IPS-11a (cell line): ENCODE measurements around the gene TFDP2.

Experiments
- H3K4me3 ChIP-seq: one replicate; pipeline ENCODE4 v1.5.1; 2013; ENCODE audit warnings: low read depth, low read length, control low read depth

Gene TFDP2

DNA sequence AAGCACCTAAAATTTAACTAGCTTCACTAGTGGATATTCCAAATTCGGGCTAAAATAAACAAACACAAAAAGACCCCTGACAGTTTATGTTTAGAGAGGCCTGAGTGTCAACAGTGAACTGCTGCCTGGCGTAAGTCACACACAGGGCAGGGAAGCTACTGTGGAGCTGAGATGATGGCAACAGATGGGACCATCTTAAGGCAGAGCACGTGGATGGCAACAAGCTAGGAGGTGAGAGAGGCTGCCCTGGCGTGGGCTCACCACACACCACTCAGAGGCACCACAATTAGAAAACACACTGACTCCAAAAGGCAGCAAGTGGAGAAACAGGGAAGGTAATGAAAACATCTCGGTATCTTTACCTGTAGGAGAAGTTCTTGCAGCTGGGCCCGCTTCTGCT lies 179.6 kb downstream of the TFDP2 start:
- H3K4me3 ChIP-seq = no peak overlapping the region

DNA sequence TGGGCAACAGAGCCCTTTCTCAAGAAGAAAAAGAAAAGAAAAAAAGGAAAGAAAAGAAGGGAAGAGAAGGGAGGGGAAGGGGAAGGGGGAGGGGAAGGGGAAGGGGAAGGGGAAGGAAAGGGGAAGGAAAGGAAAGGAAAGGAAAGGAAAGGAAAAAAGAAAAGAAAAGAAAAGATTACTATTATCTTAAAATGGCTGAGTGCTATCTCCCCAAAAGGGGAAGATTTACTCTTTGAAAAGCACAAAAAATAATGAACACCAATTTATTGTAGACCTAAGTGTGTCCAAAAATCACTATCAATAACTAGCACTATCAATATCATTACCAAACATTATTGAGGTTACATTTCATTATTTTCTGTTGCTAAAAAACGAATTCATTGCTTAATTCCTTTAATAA lies 183.9 kb downstream of the TFDP2 start:
- H3K4me3 ChIP-seq = no peak overlapping the region

DNA sequence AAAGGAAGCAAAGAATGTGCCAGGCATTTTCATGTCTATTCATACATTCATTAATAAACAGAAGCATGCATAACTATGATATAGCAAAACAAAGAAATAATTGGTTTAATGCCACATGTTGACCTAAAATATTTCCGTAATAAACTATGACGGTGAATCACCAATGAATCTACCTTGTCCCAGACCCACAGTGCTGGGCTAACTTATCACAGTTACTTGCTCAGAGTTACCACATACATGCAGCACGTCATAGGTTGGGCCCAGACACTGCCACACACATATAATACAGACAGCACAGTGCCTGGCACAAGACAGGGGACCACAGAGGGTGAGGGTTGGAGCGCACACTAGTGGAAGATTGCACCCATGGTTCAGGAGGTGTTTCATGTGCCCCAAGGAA lies 186.0 kb downstream of the TFDP2 start:
- H3K4me3 ChIP-seq = no peak overlapping the region

DNA sequence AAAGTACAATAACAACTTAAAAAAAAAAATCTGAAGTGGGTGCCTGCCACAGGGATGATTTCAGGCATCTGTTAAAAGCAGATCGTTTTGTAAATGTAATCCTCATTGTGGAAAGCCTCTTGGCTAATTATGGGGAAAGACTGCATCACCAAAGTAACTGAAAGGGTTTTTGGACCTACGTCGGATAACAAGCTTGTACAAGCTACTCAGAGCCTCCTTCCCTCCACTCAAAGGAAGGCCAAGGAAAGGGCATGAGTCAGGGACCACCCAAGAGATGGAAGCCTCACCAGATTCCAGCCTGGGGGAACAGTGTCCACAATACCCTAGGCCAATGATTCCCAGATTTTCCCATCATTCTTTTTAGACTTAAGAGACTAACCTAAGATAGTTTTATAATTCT lies 188.6 kb downstream of the TFDP2 start:
- no peak overlapping the region for H3K4me3 ChIP-seq

DNA sequence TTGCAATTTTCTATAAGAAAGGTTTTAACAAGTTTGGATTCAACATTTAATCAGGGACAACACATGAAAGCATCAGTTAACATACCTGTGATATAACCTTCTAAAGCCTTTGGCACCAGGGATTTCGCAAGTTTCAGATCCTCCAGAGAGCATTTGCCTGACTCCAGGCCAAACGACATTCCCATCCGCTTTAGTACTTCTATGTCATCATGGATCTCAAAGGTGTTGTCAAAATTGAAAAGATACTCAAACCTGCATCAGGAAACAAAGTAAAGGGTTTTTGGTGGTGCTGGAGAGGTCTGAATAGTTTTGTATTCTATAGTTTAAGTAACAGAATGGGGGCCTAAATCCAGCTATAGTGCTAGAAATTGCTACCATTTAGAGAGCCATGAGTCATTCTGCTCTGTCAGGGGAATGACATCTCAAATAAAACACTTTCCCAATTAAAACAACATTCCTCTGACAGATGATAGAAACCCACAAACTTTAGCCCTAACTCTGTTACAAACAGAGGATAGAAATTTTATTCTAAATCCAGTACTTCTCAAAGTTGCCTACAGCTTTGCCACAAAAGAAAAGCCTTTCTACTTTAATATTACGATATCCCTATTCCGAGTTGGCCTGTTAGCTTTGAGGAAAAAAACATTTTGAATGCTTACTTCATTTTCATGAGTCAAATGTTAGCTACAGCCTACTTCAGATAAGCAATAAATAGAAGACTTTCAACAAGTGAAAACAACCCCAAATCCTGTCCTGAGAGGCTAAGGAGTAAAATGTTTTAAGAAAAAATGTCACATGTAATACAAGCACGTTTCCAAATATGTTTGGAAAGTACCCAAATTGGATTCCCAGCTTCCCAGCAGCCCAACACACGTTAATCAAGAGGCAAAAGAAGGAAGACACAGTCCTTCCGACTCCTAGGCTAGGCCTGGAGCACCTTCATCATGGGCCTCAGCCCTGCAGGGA lies 189.5 kb downstream of the TFDP2 start:
- H3K4me3 ChIP-seq = no peak overlapping the region

DNA sequence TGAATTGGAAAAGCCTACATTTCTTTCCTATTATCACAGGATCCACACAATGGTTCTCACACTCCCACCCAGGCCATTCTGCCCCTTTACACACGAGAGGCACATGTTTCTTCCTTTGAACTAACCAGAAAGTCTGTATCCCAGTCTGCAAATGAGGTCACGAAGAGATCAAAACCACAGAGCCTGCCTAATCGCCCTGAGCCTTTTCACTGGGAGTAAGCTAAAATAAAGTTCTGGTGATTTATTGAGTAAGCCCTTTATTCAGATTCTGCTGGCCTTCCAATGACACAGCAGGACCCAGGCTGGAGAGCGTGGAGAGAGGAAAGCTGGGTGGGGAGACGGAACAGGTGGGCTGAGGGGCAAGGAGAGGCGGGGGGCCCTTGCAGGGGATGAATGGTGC lies 194.2 kb downstream of the TFDP2 start:
- no peak overlapping the region for H3K4me3 ChIP-seq

DNA sequence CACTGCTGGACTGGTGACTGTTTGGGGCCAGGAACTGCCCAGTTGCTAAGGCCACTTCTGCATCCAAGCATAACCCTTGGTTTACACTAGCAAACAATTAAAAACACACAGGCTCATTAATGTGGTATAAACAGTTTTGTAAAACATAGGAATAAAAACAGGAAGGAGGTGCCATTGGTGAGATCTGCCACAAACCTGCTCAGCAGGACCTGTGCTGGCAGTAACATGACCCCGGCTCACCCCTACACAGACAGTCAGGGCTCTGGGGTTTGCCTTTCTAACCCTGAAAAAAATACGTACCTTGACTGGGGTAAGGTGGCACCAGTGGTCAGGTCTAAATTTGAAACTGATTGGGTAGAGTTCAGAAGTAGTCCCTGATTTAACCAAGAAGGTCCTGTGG lies 196.7 kb downstream of the TFDP2 start:
- no peak overlapping the region for H3K4me3 ChIP-seq

DNA sequence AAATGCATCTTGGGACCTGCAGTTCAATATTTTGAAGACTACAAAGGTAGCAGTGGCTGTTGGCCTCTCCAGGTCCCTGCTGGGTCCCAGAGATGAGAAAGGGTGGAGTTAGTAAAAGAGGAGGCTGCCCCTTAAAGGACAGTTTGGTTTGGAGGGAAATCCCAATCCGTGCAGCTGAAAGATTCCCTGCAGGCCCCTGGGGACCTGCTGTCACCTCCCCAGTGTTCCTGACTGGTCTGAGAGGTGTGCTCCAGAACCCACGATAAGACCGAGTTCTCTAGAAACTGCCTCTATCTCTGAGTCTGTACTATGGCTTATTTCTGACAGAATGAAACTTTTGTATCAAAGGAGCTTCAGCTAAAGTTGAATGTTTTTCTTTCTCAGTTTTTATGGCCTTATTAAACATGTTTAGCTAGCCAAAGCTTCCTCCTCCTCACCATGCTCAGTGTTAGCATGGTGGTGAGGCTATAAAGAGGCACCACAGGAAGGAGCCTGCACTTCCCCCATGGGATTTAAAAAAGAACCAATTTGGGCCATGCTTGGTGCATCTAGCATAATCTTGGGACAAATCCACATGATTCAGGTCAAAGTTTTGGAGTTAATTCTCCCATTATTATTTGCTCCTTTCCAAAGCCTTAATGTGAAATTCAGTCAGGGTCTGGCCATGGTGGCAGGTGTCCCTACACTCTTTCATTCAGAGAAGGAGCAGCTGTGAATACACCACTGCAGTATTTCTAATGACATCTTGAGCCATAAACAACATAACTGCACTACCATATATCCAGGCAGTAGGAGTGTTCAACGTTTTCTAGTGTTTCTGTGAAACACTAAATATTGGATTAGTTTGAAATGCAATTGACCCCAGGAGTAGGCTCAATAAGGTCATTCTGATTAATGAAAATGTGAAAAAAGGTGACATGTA lies 198.5 kb downstream of the TFDP2 start:
- H3K4me3 ChIP-seq = no peak overlapping the region

DNA sequence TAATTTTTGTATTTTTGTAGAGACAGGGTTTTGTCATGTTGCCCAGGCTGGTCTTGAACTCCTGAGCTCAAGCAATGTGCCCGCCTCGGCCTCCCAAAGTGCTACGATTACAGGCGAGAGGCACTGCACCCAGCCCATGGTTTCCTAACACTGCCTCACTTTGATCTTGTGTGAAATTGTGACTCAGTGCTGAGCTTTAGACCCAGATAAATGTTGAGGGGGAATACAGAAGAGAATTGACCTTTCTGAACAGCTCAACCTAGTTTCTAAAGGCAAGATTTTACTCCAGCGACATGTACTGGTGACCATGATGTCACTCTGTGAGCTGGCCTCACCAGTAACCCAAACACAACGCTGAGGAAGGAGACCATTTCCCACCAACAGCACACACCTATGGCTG lies 199.4 kb downstream of the TFDP2 start:
- no peak overlapping the region for H3K4me3 ChIP-seq

DNA sequence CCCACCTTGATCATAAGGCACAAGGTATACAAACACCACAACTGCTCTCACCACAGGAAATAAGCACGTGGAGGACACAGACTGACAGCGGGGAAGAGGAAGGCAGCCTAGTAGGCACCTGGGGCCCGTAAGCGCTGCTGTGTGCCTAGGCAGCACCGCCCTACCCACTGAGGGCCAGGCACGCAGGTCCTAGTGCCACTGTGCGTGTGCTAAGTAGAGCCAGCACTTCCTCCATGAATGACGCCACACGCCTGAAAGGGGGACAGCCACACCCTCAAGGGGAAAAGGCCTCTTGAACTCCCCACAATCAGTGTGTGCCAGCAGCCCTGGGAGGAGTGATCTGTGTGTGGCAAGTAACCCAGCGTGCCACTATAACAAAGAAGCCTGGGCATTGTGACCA lies 199.9 kb downstream of the TFDP2 start:
- H3K4me3 ChIP-seq = no peak overlapping the region

DNA sequence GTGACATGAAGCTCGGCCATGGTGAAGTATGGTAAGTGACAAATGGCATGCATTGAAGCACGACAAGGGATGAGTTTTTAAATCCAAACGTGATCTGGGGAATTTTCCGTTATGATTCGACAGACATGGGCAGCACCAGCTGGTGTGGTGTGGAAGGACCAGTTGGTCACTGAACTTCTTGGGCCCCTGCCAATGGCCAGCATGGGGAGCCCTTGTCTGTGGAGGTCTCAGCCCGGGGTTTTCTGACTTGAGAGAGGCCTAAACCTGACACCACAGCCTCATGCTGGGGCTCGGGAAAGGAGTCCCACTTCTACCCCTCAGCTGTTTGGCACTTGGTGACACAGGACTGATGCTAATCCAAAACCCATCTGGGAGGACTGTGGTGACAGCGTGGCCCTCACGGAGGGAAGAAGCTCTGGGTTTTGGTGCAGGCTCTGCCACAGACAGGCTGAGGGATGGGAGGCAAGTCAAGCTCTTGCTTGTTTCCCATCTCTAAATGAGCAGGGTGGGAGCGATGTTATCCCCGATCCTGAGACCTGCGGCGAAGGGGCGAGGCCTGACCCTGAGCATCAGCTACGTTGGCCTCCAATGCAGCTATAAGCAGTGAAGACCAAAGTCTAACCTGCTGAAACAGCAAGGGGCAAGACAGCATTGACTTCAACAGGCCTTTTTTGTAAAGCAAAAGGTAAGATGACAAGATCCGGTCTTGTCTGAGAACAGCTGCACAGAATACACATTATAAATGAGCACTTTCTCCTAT lies 203.4 kb downstream of the TFDP2 start:
- H3K4me3 ChIP-seq = no peak overlapping the region

DNA sequence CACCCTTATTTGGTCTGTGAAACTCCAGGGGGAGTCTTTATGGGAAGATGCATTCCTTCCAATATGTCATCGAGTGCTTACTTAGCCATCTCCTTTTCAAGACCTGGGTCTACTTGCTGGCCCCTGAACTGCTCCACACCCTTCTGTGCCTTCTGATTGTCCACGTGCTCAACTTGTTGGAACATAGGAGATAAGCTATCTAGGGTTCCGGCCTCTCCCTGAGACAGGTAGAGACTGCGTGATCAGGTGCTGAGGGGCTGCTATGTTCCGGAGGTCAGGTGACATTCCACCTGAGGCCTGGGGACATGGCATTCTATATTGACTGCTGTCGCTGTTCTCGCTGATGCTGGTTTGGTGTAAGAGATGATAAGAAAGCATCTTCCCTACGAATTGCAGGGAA lies 207.3 kb downstream of the TFDP2 start:
- no peak overlapping the region for H3K4me3 ChIP-seq

DNA sequence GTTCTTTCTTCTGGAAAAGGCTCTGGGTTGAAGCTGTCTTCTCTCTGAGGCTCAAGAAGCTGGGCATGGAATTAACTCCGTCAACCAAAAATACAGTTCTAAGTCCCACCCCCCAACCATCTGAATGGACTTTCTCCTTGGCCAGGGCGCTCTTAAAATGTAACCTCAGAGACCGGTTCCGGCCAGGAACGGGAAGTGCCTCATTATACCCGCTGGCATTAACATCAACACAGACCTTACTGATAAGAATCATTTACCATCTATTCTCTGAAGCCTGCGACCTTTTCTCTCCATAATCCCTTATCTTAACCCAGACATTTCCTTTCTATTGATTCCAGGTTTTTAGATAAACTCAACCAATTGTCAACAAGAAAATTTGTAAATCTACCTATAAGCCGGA lies 208.3 kb downstream of the TFDP2 start:
- no peak overlapping the region for H3K4me3 ChIP-seq

DNA sequence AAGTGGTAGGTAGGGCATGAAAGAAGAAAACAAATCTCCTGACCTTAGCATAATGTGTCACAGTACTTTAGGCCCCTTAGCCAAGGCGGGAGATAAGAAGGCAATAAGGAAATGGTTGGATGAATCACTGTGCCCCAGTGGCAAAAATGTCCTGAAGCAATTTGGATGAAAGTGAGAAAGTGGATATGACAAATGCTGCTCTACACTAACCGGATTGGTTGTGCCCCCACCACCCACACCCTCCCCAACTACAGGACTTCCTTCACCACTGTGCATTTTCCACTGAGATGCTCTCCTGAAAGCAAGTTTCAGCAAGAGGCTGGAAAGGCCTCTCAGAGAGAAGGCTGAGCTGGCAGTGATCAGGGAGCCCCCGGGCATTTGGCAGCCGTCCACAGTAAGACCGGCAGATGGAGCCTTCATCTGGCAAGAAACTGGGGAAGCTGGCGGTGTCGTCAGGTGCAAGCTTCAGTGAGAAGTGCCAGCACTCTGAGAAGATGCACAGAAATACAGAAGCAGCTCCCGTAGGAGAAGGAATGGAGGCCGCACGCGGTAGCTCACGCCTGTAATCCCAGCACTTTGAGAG lies 209.1 kb downstream of the TFDP2 start:
- H3K4me3 ChIP-seq = no peak overlapping the region

DNA sequence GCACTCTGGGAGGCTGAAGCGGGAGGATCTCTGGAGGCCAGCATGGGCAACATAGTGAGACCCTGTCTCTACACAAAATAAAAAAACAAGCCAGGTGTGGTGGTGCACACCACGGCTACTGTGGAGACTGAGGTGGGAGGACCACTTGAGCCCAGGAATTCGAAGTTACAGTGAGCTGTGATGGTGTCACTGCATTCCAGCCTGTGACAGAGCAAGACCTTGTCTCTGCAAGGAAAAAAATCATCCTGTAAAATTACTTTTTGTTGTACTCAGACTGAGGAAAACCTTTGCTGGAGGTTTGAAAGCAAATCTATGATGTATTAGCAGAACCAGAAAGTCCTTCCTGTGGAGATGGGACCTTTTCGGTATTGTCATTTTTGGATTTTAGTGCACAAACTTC lies 209.6 kb downstream of the TFDP2 start:
- H3K4me3 ChIP-seq = no peak overlapping the region

DNA sequence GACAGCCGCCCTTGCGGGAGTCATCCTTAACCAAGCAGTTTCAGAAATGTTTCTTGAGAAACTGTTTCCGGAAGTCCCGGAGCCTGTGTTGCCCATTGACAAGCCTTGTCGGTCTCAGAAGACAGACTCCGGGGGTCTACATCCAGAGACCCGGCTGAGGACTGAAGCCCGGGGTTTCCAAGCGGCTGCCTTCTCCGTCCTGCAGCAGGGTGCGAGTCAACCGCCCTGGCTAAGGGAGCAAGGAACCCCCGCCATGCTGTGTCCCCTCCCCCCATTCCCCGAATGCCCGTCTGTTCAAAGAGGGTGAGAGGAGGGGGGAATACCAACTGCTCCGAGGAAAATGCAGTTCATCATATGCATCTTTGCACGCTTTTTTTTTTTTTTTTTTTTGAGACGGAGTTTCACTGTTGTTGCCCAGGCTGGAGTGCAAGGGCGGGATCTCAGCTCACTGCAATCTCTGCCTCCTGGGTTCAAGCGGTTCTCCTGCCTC lies 211.3 kb downstream of the TFDP2 start:
- no peak overlapping the region for H3K4me3 ChIP-seq

DNA sequence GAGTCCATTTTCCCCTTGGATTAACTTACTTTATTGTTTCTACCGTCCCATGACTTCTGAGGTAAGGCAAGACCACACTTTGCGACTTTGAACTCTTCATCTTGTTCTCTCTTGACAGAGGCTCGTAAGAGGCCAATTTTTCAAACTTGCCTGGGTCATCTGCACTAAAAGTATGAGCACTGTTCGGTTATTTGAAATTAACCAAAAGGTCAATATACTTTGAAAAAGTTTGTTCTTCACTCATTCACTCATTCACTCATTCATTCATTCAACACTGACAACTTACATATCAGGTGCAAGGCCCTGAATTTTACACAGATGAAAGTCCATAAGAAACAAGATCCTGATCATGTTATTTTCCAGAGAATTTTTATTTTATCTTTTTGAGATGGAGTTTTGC lies 215.0 kb downstream of the TFDP2 start:
- H3K4me3 ChIP-seq = no peak overlapping the region

DNA sequence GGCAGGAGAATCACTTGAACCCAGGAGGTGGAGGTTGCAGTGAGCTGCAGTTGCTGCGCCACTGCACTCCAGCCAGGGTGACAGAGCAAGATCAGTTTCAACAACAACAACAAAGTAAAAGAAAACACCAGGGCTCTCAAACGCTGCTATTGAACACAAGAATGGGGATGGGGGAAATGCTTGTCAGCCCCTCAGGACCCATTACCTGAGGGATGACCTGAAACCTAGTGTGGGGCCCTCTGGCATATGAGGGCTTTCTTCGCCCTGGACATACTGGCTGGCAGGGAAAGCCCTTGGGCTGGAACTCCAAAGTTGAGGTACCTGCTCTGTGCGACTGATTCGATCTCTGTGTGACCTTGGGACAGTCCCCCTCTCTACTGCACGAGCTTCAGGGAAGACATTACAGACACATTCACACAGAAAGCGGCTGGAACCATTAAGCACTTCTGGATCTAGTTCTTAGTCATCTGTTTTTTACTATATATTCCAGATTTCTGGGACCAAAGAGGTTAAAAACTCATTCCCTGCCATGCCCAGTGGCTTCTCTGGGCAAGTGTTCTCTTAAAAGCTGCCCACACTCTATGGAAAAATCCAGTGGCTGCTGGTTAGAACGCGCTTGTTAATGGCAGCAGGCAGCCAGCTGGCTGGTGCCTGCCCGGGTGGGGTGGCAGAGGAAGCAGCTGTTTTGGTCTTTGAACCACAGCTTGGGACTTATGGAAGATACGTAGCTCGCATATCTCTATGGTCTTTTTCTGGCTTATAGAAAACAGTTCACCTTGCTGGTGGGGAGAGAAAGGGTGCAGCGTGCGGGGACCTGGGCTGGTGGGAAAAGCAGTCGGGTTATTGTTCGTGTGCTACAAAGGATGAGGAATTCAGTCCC lies 215.7 kb downstream of the TFDP2 start:
- no peak overlapping the region for H3K4me3 ChIP-seq

DNA sequence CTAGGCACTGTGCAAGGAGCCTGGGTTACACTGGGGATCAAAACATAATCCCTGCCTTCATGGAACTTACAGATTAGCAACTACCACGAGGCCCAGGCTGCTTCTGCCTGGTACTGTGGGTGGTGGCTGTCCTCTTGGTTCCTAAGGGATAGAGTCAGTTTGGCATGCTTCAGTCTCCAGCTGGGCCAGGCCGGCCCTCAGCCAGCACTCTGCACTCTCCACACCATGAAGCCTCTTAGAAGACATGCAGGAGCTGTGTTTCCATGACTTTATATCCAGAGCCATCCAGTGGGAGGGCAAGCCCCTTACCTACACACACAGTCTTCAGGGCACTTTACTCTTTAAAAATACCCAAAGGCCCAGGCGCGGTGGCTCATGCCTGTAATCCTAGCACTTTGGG lies 218.5 kb downstream of the TFDP2 start:
- H3K4me3 ChIP-seq = no peak overlapping the region
